Measurements from ENCODE around the gene CABCOCO1. TPM values are rescaled to one million over a fixed set of nuclear protein-coding genes. Genes with fewer than 3 reads are reported as not detected.
A peak's percentile ranks its signal among the peaks of the same experiment; 100 is the strongest.

CABCOCO1 gene
- total RNA-seq, 1 donor from 2014 or later: 0.47 TPM

DNA sequence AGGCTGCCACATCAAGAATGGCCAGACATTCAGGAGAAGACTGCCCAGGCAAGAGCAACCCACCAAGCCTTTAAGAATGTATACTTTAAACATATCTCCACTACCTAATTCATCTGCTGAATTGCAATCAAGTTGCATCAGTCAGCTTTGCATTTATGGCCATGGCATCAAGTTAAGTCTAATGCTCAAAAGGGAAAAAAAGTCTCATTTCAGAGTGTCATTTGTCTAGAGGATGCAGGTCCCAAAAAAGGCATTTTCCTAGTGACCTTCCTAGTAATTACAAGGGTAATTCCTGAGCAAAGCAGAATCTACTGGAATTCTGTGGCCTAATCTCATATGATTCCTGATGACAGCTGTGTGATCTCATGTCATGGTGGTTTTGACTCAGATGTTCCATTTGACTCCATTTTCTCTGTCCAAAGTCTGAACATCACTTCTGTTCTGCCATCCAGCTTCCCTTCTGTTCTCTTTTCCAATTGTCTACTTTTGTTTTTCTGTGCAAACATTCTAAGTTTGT lies 7.3 kb upstream of the CABCOCO1 start:
- H3K27me3 Mint-ChIP-seq (ENCODE audit: low read depth): no peaks in the 10 kb centered on the region
- no peak for TF ChIP-seq CTCF (IDR thresholded peaks at IDR 0.05)
- H3K4me3 Mint-ChIP-seq (ENCODE audit: unreplicated experiment): no peak overlapping the region
- H3K9me3 Mint-ChIP-seq (ENCODE audit: low read depth): peaks cover 10% of the 10 kb centered on the region
- H3K36me3 Mint-ChIP-seq (ENCODE audit: low read depth): no peaks in the 10 kb centered on the region
- H3K4me1 Mint-ChIP-seq (ENCODE audit: low read depth): peaks cover 8% of the 10 kb centered on the region
- no peak for DNase-seq (ENCODE audit: low spot score)
- H3K27ac Mint-ChIP-seq (ENCODE audit: unreplicated experiment): peak overlapping the region; percentile 75

GRCh38 chr10:61663466-61663865 lies 737 bp downstream of the CABCOCO1 start:
- Mint-ChIP-seq H3K27me3 (ENCODE audit: low read depth) (no peaks in the 10 kb centered on the region), H3K4me3 (ENCODE audit: unreplicated experiment) (peak overlapping the region; percentile 71), H3K36me3 (ENCODE audit: low read depth) (no peaks in the 10 kb centered on the region), H3K9me3 (ENCODE audit: low read depth) (no peaks in the 10 kb centered on the region), H3K27ac (ENCODE audit: unreplicated experiment) (no peak overlapping the region), H3K4me1 (ENCODE audit: low read depth) (peaks cover 11% of the 10 kb centered on the region)
- no peak for DNase-seq (ENCODE audit: low spot score)
- no peak for TF ChIP-seq CTCF (IDR thresholded peaks at IDR 0.05)

GRCh38 chr10:61664985-61665384 lies 2.3 kb downstream of the CABCOCO1 start:
- Mint-ChIP-seq H3K27me3 (ENCODE audit: low read depth) (no peaks in the 10 kb centered on the region), H3K9me3 (ENCODE audit: low read depth) (no peaks in the 10 kb centered on the region), H3K27ac (ENCODE audit: unreplicated experiment) (no peak overlapping the region), H3K36me3 (ENCODE audit: low read depth) (no peaks in the 10 kb centered on the region), H3K4me3 (ENCODE audit: unreplicated experiment) (no peak overlapping the region), H3K4me1 (ENCODE audit: low read depth) (peaks cover 11% of the 10 kb centered on the region)
- DNase-seq (ENCODE audit: low spot score): no peak
- no peak for TF ChIP-seq CTCF (IDR thresholded peaks at IDR 0.05)

GRCh38 chr10:61669161-61669725 lies 6.5 kb downstream of the CABCOCO1 start:
- no peak overlapping the region for H3K27ac Mint-ChIP-seq (ENCODE audit: unreplicated experiment)
- H3K27me3 Mint-ChIP-seq (ENCODE audit: low read depth): no peaks in the 10 kb centered on the region
- no peaks in the 10 kb centered on the region for H3K4me1 Mint-ChIP-seq (ENCODE audit: low read depth)
- H3K4me3 Mint-ChIP-seq (ENCODE audit: unreplicated experiment): no peak overlapping the region
- DNase-seq (ENCODE audit: low spot score): no peak
- H3K36me3 Mint-ChIP-seq (ENCODE audit: low read depth): no peaks in the 10 kb centered on the region
- H3K9me3 Mint-ChIP-seq (ENCODE audit: low read depth): no peaks in the 10 kb centered on the region
- TF ChIP-seq CTCF (IDR thresholded peaks at IDR 0.05): peak; percentile 77

DNA sequence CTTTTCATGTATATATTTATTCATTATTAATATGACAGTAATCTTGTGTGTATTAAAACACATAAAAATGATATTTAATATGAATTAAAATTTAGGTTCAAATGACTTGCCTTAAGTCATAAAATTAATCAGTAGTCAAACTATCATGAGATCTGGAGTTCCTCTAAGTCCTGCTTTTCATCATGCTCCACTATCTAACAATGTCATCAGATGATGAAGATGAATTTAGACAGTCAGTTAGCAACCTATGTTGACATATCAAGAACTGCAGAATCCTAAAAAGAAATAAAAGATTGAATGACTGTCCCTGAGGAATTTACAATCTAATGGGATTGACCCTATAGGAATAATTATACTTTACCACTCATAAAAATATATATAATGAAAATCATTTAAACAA lies 7.1 kb downstream of the CABCOCO1 start:
- DNase-seq (ENCODE audit: low spot score): no peak
- Mint-ChIP-seq H3K4me3 (ENCODE audit: unreplicated experiment) (no peak overlapping the region), H3K27me3 (ENCODE audit: low read depth) (no peaks in the 10 kb centered on the region), H3K9me3 (ENCODE audit: low read depth) (no peaks in the 10 kb centered on the region), H3K4me1 (ENCODE audit: low read depth) (no peaks in the 10 kb centered on the region), H3K27ac (ENCODE audit: unreplicated experiment) (no peak overlapping the region), H3K36me3 (ENCODE audit: low read depth) (no peaks in the 10 kb centered on the region)
- TF ChIP-seq CTCF (IDR thresholded peaks at IDR 0.05): no peak

Measured in chondrocyte (in vitro differentiated cells).